Esophagus squamous epithelium (tissue), 5 donors: ENCODE data around the gene RAET1G. TPM values are rescaled to one million over a fixed set of nuclear protein-coding genes. Genes with fewer than 3 reads are reported as not detected.

Experiments used
- DNase-seq: peaks from one replicate; lab custom pipeline; 2025; lab: John Stamatoyannopoulos, UW
- H3K27ac ChIP-seq, 4 donors: fragments of 200-600 bp; sonication (generic); one replicate each; pipeline ENCODE4 v1.5.1; 2016 to 2019; ENCODE audit warnings: mild to moderate bottlenecking in 1 of 4
- H3K27me3 ChIP-seq, 4 donors: fragments of 200-600 bp; sonication (generic); 1 replicate in 3 of 4; 2 replicates in 1 of 4; pipeline versions ENCODE4 v1.5.1 to v1.6.0; 2017 to 2021; ENCODE audit warnings: antibody characterized with exemption in 1 of 4
- H3K36me3 ChIP-seq, 3 donors: fragments of 200-600 bp; sonication (generic); one replicate each; pipeline ENCODE4 v1.5.1; 2016 to 2019
- H3K4me1 ChIP-seq, 3 donors: fragments of 200-600 bp; sonication (generic); one replicate each; pipeline ENCODE4 v1.5.1; 2017 to 2019
- H3K4me3 ChIP-seq, 4 donors: fragments of 200-600 bp; sonication (generic); 1 replicate in 3 of 4; 2 replicates in 1 of 4; pipeline ENCODE4 v1.5.1; 2016 to 2019; ENCODE audit warnings: mild to moderate bottlenecking in 2 of 4, moderate library complexity in 1 of 4
- H3K9me3 ChIP-seq, 3 donors: fragments of 200-600 bp; sonication (generic); one replicate each; pipeline ENCODE4 v1.5.1; 2016 to 2019
- CTCF ChIP-seq, 6 experiments: fragments of 450-650 bp in 4 of 6; fragments of 200-600 bp in 2 of 6; sonication (generic) in 2 of 6; IDR thresholded peaks; one replicate each; pipeline ENCODE4 v1.5.1; 2016 to 2019; ENCODE audit warnings: antibody characterized with exemption in 6 of 6, mild to moderate bottlenecking in 4 of 6, moderate library complexity in 4 of 6
- POLR2A ChIP-seq, 4 donors: fragments of 450-650 bp; IDR thresholded peaks; one replicate each; pipeline ENCODE4 v1.6.1; 2017; ENCODE audit warnings: antibody characterized with exemption in 4 of 4, mild to moderate bottlenecking in 4 of 4, moderate library complexity in 3 of 4
- WGBS, 2 donors: methylation state at CpG; one replicate each; pipeline ENCODE4 v1.1.5; 2018; 5-methylcytosine and 5-hydroxymethylcytosine counted together
- intact Hi-C: fragments of 100-400 bp; cut with DNase I; formaldehyde crosslinking; loops from one replicate; pipeline ENCODE4 v1.15.0; 2022
- total RNA-seq, 4 donors: library from RNA; depleted of rRNA; stranded (reverse); fragments of >200 nt; gene quantifications; one replicate each; pipeline ENCODE4 v1.1.0, GENCODE V29; 2016
- donor health status: DM: yes; HTN: yes; CAD: no.

RAET1G gene
- total RNA-seq, 4 donors from 2014 or later: 9.0 to 26.8 (median 13.5) TPM

- H3K36me3 ChIP-seq: no peaks in the 10 kb centered on the region
- 52 to 69% methylated on average over 9 to 13 of the region's 38 CpGs for WGBS, 2 donors
- H3K27ac ChIP-seq: no peak overlapping the region
- H3K27me3 ChIP-seq: peaks cover 10 to 100% (median 18%) of the 10 kb centered on the region in 4 donors
- DNase-seq: no peak
- intact Hi-C loops: no loop called here
- H3K4me1 ChIP-seq: peaks cover 22 to 28% (median 24%) of the 10 kb centered on the region in 3 donors
- no peak for TF ChIP-seq POLR2A (IDR thresholded peaks at IDR 0.05)
- TF ChIP-seq CTCF (IDR thresholded peaks at IDR 0.05): no peak
- H3K9me3 ChIP-seq: no peaks in the 10 kb centered on the region
- H3K4me3 ChIP-seq: peak overlapping the region in 3 of 4 donors; percentile 44 to 71 (median 55)
Observed at GRCh38 chr6:149965194-149966020, 42.5 kb upstream of the RAET1G start.

GRCh38 chr6:149964308-149965193 lies 41.6 kb upstream of the RAET1G start:
- DNase-seq: no peak
- H3K4me3 ChIP-seq: peak overlapping the region; percentile 35 to 71 (median 50)
- no peak for TF ChIP-seq CTCF (IDR thresholded peaks at IDR 0.05)
- TF ChIP-seq POLR2A (IDR thresholded peaks at IDR 0.05): no peak
- no peaks in the 10 kb centered on the region for H3K36me3 ChIP-seq
- peaks cover 22 to 28% (median 24%) of the 10 kb centered on the region in 3 donors for H3K4me1 ChIP-seq
- H3K9me3 ChIP-seq: no peaks in the 10 kb centered on the region
- intact Hi-C loops: no loop called here
- peaks cover 10 to 100% (median 18%) of the 10 kb centered on the region in 4 donors for H3K27me3 ChIP-seq
- 4 to 8% methylated on average over 10 to 61 of the region's 103 CpGs for WGBS, 2 donors
- no peak overlapping the region for H3K27ac ChIP-seq

GRCh38 chr6:149963462-149964307 lies 40.8 kb upstream of the RAET1G start, which contains the start of gene ULBP1:
TSS of gene ULBP1 (plus strand) at chr6:149963943. CDS start at chr6:149964050, 107 bp downstream.
- Histone ChIP-seq H3K4me3 (peak within 1 kb of the TSS; percentile 35 to 71 (median 50)), H3K4me1 (peaks cover 22 to 28% (median 24%) of the 10 kb centered on the region in 3 donors), H3K27ac (peak within 1 kb of the TSS in 2 of 4 donors; percentile 27 to 36), H3K36me3 (no peaks in the 10 kb centered on the region), H3K27me3 (peaks cover 10 to 100% (median 18%) of the 10 kb centered on the region in 4 donors), H3K9me3 (no peaks in the 10 kb centered on the region)
- 0% methylated on average over 27 to 33 of the region's 69 CpGs for WGBS, 2 donors
- peak; percentile 48 for DNase-seq
- TF ChIP-seq POLR2A (IDR thresholded peaks at IDR 0.05) (peak in 1 of 4 donors; percentile 50), CTCF (IDR thresholded peaks at IDR 0.05) (no peak)
- intact Hi-C loops: no loop called here

GRCh38 chr6:149963212-149963461 lies 40.2 kb upstream of the RAET1G start:
- 4 to 44% methylated on average over 6 of the region's 8 CpGs for WGBS, 2 donors
- H3K27ac ChIP-seq: peak overlapping the region in 2 of 4 donors; percentile 27 to 36
- intact Hi-C loops: no loop called here
- no peak for TF ChIP-seq CTCF (IDR thresholded peaks at IDR 0.05)
- TF ChIP-seq POLR2A (IDR thresholded peaks at IDR 0.05): no peak
- H3K9me3 ChIP-seq: no peaks in the 10 kb centered on the region
- H3K27me3 ChIP-seq: peaks cover 10 to 98% (median 18%) of the 10 kb centered on the region in 4 donors
- peaks cover 22 to 28% (median 24%) of the 10 kb centered on the region in 3 donors for H3K4me1 ChIP-seq
- DNase-seq: no peak
- H3K4me3 ChIP-seq: peak overlapping the region; percentile 35 to 71 (median 50)
- no peaks in the 10 kb centered on the region for H3K36me3 ChIP-seq
